ENCODE data around the gene VWA5B1.

- TF ChIP-seq CTCF (IDR thresholded peaks at IDR 0.05) (no peak), POLR2A (IDR thresholded peaks at IDR 0.05) (no peak), EP300 (IDR thresholded peaks at IDR 0.05) (no peak)
These were observed 80.7 kb downstream of the VWA5B1 start for GRCh38 chr1:20371411-20371810.

All from stomach (tissue), 4 donors.